ENCODE results near the gene TMEM178A.

- TF ChIP-seq, protein P1, sequence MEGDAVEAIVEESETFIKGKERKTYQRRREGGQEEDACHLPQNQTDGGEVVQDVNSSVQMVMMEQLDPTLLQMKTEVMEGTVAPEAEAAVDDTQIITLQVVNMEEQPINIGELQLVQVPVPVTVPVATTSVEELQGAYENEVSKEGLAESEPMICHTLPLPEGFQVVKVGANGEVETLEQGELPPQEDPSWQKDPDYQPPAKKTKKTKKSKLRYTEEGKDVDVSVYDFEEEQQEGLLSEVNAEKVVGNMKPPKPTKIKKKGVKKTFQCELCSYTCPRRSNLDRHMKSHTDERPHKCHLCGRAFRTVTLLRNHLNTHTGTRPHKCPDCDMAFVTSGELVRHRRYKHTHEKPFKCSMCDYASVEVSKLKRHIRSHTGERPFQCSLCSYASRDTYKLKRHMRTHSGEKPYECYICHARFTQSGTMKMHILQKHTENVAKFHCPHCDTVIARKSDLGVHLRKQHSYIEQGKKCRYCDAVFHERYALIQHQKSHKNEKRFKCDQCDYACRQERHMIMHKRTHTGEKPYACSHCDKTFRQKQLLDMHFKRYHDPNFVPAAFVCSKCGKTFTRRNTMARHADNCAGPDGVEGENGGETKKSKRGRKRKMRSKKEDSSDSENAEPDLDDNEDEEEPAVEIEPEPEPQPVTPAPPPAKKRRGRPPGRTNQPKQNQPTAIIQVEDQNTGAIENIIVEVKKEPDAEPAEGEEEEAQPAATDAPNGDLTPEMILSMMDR (IDR thresholded peaks at IDR 0.05), result no peak
- TF ChIP-seq POLR2A (IDR thresholded peaks at IDR 0.05; ENCODE audit: low read depth) (no peak), POLR2AphosphoS5 (IDR thresholded peaks at IDR 0.05) (no peak), EP300 (IDR thresholded peaks at IDR 0.05) (no peak)
These were observed 39.8 kb upstream of the TMEM178A start for GRCh38 chr2:39625927-39626270.

Data from esophagus muscularis mucosa (tissue), 4 donors.